Measurements from ENCODE around the gene TOX3. TPM values are rescaled to one million over a fixed set of nuclear protein-coding genes. Genes with fewer than 3 reads are reported as not detected.

Gene TOX3
- total and polyA plus RNA-seq, 2 of the 13 experiments (the other 11 are each of a cell fraction or from before 2014, with no cell fraction given): 14.5 to 98.6 TPM

DNA sequence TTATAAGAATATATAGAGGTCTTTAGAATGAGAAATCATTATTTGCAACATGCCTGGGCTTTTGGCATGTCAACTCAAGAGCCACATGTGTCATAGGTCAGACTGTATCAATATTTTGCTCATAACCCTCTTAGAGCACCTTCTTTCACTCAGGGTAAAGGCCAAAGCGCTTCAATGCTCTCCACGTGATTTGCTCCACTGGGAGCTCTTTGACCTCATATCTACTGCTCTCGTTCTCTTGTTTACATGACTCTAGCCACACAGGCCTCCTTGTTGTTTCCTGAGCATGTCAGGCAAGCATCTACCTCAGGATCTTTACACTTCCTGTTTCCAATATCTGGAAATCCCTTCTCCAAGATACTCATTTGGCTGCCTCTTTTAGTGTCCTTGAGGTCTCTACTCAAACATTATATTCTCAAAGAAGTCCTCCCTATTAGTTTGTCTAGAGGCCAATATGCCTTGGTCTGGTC, 148.4 kb downstream of the TOX3 start (continued):
- TF ChIP-seq ZNF407 (CRISPR knock-in tag; IDR thresholded peaks at IDR 0.05; ENCODE audit: not compliant biosample characterization) (no peak), TGIF2 (CRISPR knock-in tag; IDR thresholded peaks at IDR 0.05) (no peak), PHF8 (CRISPR knock-in tag; IDR thresholded peaks at IDR 0.05) (peak; percentile 48; the same call in 1 of the 2 replicates), ZNF713 (CRISPR knock-in tag; IDR thresholded peaks at IDR 0.05) (no peak; the same call in 1 of the 2 replicates), TOE1 (CRISPR knock-in tag; IDR thresholded peaks at IDR 0.05) (peak; percentile 93; the same call in 1 of the 2 replicates), ZBTB7B (CRISPR knock-in tag; IDR thresholded peaks at IDR 0.05) (peak; percentile 48; the same call in 1 of the 2 replicates), NFIB (CRISPR knock-in tag; IDR thresholded peaks at IDR 0.05; ENCODE audit: borderline replicate concordance) (no peak), NFRKB (IDR thresholded peaks at IDR 0.05) (no peak), ZNF333 (CRISPR knock-in tag; IDR thresholded peaks at IDR 0.05; ENCODE audit: borderline replicate concordance) (no peak; the same call in 1 of the 2 replicates), ZNF776 (CRISPR knock-in tag; IDR thresholded peaks at IDR 0.05) (no peak), KDM6A (CRISPR knock-in tag; IDR thresholded peaks at IDR 0.05; ENCODE audit: low read depth) (peak; percentile 94), IRX3 (CRISPR knock-in tag; IDR thresholded peaks at IDR 0.05; ENCODE audit: borderline replicate concordance, low read depth) (no peak), GABPA (IDR thresholded peaks at IDR 0.05; ENCODE audit: low read depth, low read length) (no peak), GABPA (CRISPR knock-in tag; IDR thresholded peaks at IDR 0.05; ENCODE audit: low read depth) (peak; percentile 83), KDM3A (CRISPR knock-in tag; IDR thresholded peaks at IDR 0.05; ENCODE audit: low read depth) (peak; percentile 82; the same call in 1 of the 2 replicates), ZZZ3 (CRISPR knock-in tag; IDR thresholded peaks at IDR 0.05; ENCODE audit: borderline replicate concordance) (no peak; the same call in 1 of the 2 replicates), ZNF580 (CRISPR knock-in tag; IDR thresholded peaks at IDR 0.05; ENCODE audit: borderline replicate concordance, low read depth) (peak; percentile 98)
- TF ChIP-seq, protein P1, sequence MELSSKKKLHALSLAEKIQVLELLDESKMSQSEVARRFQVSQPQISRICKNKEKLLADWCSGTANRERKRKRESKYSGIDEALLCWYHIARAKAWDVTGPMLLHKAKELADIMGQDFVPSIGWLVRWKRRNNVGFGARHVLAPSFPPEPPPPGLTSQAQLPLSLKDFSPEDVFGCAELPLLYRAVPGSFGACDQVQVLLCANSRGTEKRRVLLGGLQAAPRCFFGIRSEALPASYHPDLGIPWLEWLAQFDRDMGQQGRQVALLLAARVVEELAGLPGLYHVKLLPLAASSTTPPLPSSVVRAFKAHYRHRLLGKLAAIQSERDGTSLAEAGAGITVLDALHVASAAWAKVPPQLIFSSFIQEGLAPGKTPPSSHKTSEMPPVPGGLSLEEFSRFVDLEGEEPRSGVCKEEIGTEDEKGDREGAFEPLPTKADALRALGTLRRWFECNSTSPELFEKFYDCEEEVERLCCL (CRISPR knock-in tag; IDR thresholded peaks at IDR 0.05; ENCODE audit: borderline replicate concordance): no peak; the same call in 1 of the 2 replicates
- TF ChIP-seq, protein P2, sequence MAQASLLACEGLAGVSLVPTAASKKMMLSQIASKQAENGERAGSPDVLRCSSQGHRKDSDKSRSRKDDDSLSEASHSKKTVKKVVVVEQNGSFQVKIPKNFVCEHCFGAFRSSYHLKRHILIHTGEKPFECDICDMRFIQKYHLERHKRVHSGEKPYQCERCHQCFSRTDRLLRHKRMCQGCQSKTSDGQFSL (CRISPR knock-in tag; IDR thresholded peaks at IDR 0.05): no peak
- TF ChIP-seq, protein P3, sequence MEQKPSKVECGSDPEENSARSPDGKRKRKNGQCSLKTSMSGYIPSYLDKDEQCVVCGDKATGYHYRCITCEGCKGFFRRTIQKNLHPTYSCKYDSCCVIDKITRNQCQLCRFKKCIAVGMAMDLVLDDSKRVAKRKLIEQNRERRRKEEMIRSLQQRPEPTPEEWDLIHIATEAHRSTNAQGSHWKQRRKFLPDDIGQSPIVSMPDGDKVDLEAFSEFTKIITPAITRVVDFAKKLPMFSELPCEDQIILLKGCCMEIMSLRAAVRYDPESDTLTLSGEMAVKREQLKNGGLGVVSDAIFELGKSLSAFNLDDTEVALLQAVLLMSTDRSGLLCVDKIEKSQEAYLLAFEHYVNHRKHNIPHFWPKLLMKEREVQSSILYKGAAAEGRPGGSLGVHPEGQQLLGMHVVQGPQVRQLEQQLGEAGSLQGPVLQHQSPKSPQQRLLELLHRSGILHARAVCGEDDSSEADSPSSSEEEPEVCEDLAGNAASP (CRISPR knock-in tag; IDR thresholded peaks at IDR 0.05; ENCODE audit: borderline replicate concordance): peak; percentile 93
